Loucy (cell line): ENCODE measurements around the gene SVEP1.

Source experiments
- H2AFZ ChIP-seq: fragments of 200-600 bp; sonication (generic); 2 replicates; pipeline ENCODE4 v1.6.0; 2016; ENCODE audit warnings: antibody characterized with exemption, mild to moderate bottlenecking, low read length, moderate library complexity
- H3F3A ChIP-seq: fragments of 200-600 bp; 2 replicates; pipeline ENCODE4 v1.6.0; 2016; ENCODE audit warnings: antibody characterized with exemption, low read depth, mild to moderate bottlenecking
- H3K27me3 ChIP-seq: fragments of 200-600 bp; sonication (generic); 2 replicates; pipeline ENCODE4 v1.6.1; 2014; ENCODE audit warnings: low read length, mild to moderate bottlenecking; ENCODE audit not compliant: insufficient read depth, poor library complexity, severe bottlenecking
- H3K36me3 ChIP-seq: fragments of 200-600 bp; sonication (generic); 2 replicates; pipeline ENCODE4 v1.6.1; 2016; ENCODE audit warnings: low read length; ENCODE audit not compliant: insufficient read depth
- H3K4me1 ChIP-seq: fragments of 200-600 bp; sonication (generic); 2 replicates; pipeline ENCODE4 v1.5.1; 2014; ENCODE audit warnings: low read length, mild to moderate bottlenecking; ENCODE audit not compliant: insufficient read depth, poor library complexity, severe bottlenecking
- H3K4me2 ChIP-seq: fragments of 200-600 bp; sonication (generic); 2 replicates; pipeline ENCODE4 v1.6.0; 2014; ENCODE audit warnings: antibody characterized with exemption, low read length, low read depth, mild to moderate bottlenecking; ENCODE audit not compliant: poor library complexity, severe bottlenecking
- H3K4me3 ChIP-seq: fragments of 200-600 bp; sonication (generic); 2 replicates; pipeline ENCODE4 v1.5.1; 2014; ENCODE audit warnings: low read length, mild to moderate bottlenecking, mixed read lengths; ENCODE audit not compliant: poor library complexity, severe bottlenecking
- H3K79me2 ChIP-seq: fragments of 200-600 bp; sonication (generic); 2 replicates; pipeline ENCODE4 v1.6.1; 2014; ENCODE audit warnings: low read length; ENCODE audit not compliant: insufficient read depth
- H3K9ac ChIP-seq: fragments of 200-600 bp; sonication (generic); 2 replicates; pipeline ENCODE4 v1.6.0; 2014; ENCODE audit warnings: mild to moderate bottlenecking, low read depth, low read length, moderate library complexity; ENCODE audit not compliant: poor library complexity, severe bottlenecking
- H3K9me2 ChIP-seq: fragments of 200-600 bp; sonication (generic); replicated peaks from 2 replicates; pipeline ENCODE4 v1.6.1; 2016; ENCODE audit warnings: low read depth, low read length, mixed read lengths
- H3K9me3 ChIP-seq: fragments of 200-600 bp; sonication (generic); 2 replicates; pipeline ENCODE4 v1.6.1; 2014; ENCODE audit warnings: mild to moderate bottlenecking, antibody characterized with exemption, low read length, low read depth; ENCODE audit not compliant: insufficient read depth
- H4K20me1 ChIP-seq: fragments of 200-600 bp; sonication (generic); 2 replicates; pipeline ENCODE4 v1.6.0; 2014; ENCODE audit warnings: antibody characterized with exemption, low read length, mild to moderate bottlenecking; ENCODE audit not compliant: insufficient read depth, poor library complexity, severe bottlenecking
- EZH2phosphoT487 ChIP-seq: fragments of 200-600 bp; IDR thresholded peaks from 2 replicates; pipeline ENCODE4 v1.6.1; 2018; ENCODE audit warnings: antibody characterized with exemption, mild to moderate bottlenecking, moderate library complexity, borderline replicate concordance
- TF ChIP-seq, protein P1 (sequence below): fragments of 200-600 bp; sonication (generic); conservative IDR thresholded peaks from 2 replicates; pipeline ENCODE4 v1.5.1; 2014; ENCODE audit warnings: mild to moderate bottlenecking, antibody characterized with exemption, low read length

SVEP1 gene

DNA sequence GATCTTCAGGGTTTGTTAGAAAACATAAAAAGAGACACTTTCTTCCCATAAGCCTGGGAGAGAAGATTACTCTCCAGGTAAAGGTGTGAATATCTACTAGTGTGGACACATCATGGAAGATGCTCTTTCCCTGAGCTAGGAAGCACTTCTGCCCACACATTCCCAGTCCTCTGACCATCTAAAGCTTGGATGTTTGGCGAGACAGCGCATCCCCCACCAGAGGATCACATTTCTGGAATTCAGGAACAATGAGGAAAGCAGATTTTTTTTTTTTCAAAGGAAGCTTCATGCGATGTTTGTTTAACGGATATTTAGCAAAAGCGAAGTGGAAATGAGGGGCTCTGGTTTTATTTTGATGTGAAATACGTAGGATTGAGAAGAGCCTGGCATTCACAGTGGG lies 6.2 kb downstream of the SVEP1 start:
- no peak overlapping the region for H3K4me2 ChIP-seq
- no peak for TF ChIP-seq EZH2phosphoT487
- TF ChIP-seq, protein P1, sequence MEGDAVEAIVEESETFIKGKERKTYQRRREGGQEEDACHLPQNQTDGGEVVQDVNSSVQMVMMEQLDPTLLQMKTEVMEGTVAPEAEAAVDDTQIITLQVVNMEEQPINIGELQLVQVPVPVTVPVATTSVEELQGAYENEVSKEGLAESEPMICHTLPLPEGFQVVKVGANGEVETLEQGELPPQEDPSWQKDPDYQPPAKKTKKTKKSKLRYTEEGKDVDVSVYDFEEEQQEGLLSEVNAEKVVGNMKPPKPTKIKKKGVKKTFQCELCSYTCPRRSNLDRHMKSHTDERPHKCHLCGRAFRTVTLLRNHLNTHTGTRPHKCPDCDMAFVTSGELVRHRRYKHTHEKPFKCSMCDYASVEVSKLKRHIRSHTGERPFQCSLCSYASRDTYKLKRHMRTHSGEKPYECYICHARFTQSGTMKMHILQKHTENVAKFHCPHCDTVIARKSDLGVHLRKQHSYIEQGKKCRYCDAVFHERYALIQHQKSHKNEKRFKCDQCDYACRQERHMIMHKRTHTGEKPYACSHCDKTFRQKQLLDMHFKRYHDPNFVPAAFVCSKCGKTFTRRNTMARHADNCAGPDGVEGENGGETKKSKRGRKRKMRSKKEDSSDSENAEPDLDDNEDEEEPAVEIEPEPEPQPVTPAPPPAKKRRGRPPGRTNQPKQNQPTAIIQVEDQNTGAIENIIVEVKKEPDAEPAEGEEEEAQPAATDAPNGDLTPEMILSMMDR, result no peak
- H3K9me2 ChIP-seq, result no peaks in the 10 kb centered on the region
- H3K4me3 ChIP-seq, result no peak overlapping the region
- H2AFZ ChIP-seq, result no peak overlapping the region
- no peaks in the 10 kb centered on the region for H3K27me3 ChIP-seq
- no peaks in the 10 kb centered on the region for H3K9me3 ChIP-seq
- no peaks in the 10 kb centered on the region for H3F3A ChIP-seq
- H3K79me2 ChIP-seq, result no peaks in the 10 kb centered on the region
- H4K20me1 ChIP-seq, result no peaks in the 10 kb centered on the region
- no peaks in the 10 kb centered on the region for H3K4me1 ChIP-seq
- no peak overlapping the region for H3K9ac ChIP-seq
- H3K36me3 ChIP-seq, result no peaks in the 10 kb centered on the region

DNA sequence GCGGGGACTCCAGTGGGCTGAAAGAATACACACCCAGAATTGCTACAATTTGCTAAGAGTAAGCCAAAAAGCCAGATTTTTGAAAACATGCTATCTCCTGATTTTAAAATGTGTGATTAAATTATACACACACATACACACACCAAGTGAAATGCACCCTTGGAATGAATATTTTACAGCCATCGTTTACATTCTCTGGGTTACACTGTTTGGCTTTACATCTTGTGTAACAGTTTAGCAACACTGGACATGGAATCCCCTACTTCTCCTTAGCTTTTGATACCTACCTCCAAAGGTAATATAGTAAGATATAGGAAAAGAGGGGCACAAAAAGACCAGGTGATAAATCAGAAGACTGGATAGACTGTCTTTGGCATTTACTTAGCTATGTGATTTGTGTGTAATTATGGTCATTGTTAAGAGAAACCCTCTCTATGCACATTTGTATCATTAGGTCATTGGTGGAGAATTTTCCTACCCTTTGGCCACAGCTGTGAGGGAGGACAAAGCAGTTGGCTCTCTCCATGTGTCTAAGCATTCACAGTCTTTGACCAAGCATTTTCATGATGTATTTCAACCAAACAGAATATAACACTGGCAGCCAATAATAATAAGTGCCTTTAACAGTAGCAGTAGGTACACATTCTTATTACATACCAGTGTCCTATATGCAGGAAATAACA lies 7.6 kb downstream of the SVEP1 start:
- H3K9me2 ChIP-seq, result no peaks in the 10 kb centered on the region
- H3K9me3 ChIP-seq, result no peaks in the 10 kb centered on the region
- TF ChIP-seq EZH2phosphoT487, result no peak
- TF ChIP-seq, protein P1, result no peak
- H3K36me3 ChIP-seq, result no peaks in the 10 kb centered on the region
- H2AFZ ChIP-seq, result no peak overlapping the region
- no peaks in the 10 kb centered on the region for H3K79me2 ChIP-seq
- no peak overlapping the region for H3K9ac ChIP-seq
- no peaks in the 10 kb centered on the region for H3K27me3 ChIP-seq
- H3K4me1 ChIP-seq, result no peaks in the 10 kb centered on the region
- no peaks in the 10 kb centered on the region for H3F3A ChIP-seq
- H4K20me1 ChIP-seq, result no peaks in the 10 kb centered on the region
- H3K4me3 ChIP-seq, result no peak overlapping the region
- no peak overlapping the region for H3K4me2 ChIP-seq

DNA sequence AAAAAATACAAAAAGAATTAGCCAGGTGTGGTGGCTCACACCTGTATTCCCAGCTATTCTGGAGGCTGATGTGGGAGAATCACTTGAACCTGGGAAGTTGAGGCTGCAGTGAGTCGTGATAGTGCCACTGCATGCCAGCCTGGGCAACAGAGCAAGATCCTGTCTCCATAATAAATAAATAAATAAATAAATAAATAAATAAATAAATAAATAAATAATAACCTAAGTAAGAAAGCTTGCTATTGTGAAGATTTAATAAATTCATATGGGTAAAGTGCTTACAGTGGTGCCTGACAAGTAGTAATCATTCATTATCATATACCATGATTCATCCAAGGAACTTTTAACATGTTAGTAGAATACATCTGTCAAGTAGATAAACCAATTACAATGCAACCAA lies 13.4 kb downstream of the SVEP1 start:
- Histone ChIP-seq H3K4me1 (no peaks in the 10 kb centered on the region), H3K9me2 (no peaks in the 10 kb centered on the region), H3K4me3 (no peak overlapping the region), H3K4me2 (no peak overlapping the region), H3K9ac (no peak overlapping the region), H3K36me3 (no peaks in the 10 kb centered on the region), H3K79me2 (no peaks in the 10 kb centered on the region), H4K20me1 (no peaks in the 10 kb centered on the region), H2AFZ (no peak overlapping the region), H3K27me3 (no peaks in the 10 kb centered on the region), H3F3A (no peaks in the 10 kb centered on the region), H3K9me3 (no peaks in the 10 kb centered on the region)
- TF ChIP-seq, protein P1, result no peak
- TF ChIP-seq EZH2phosphoT487, result no peak
